K562 (cell line): Measurements from ENCODE around the gene GATAD2B.

Experiments used
- ARID2 ChIP-seq: fragments of 450-650 bp; IDR thresholded peaks from 2 replicates; pipeline ENCODE4 v1.6.1; 2017; ENCODE audit warnings: antibody characterized with exemption, mild to moderate bottlenecking
- CCAR2 ChIP-seq: fragments of 200-400 bp; formaldehyde crosslinking; IDR thresholded peaks from 2 replicates; pipeline ENCODE4 v1.6.1; 2017; ENCODE audit warnings: mild to moderate bottlenecking, low read depth, low read length
- CREB3L1 ChIP-seq: fragments of 450-650 bp; IDR thresholded peaks from 2 replicates; pipeline ENCODE4 v1.6.1; 2014; ENCODE audit warnings: low read depth, mild to moderate bottlenecking, moderate library complexity, borderline replicate concordance
- CTCF ChIP-seq, 3 experiments: IDR thresholded peaks in 2 of 3; conservative IDR thresholded peaks in 1 of 3; 2 replicates each; pipeline ENCODE4 v1.5.1; 2011 to 2012; ENCODE audit warnings: low read length in 3 of 3, mild to moderate bottlenecking in 3 of 3, control low read depth in 2 of 3, improper control_type of control experiment in 1 of 3, inconsistent platforms in 1 of 3, low read depth in 1 of 3, mixed read lengths in 1 of 3, moderate library complexity in 1 of 3; ENCODE audit not compliant: insufficient read depth in 2 of 3
- FOS ChIP-seq: IDR thresholded peaks from 3 replicates; pipeline ENCODE4 v1.6.1; 2011; ENCODE audit not compliant: insufficient read length; ENCODE audit errors: extremely low read depth
- MIER1 ChIP-seq: fragments of 450-650 bp; IDR thresholded peaks from 2 replicates; pipeline ENCODE4 v1.6.1; 2016; ENCODE audit warnings: antibody characterized with exemption, mild to moderate bottlenecking, low read depth
- POLR2AphosphoS5 ChIP-seq: IDR thresholded peaks from 2 replicates; pipeline ENCODE4 v1.6.1; 2011; ENCODE audit warnings: mild to moderate bottlenecking, low read depth, low read length, moderate library complexity; ENCODE audit not compliant: control insufficient read depth, insufficient read depth
- RAD21 ChIP-seq, 2 experiments: fragments of 250-450 bp in 1 of 2; fragments of 450-650 bp in 1 of 2; sonication (Bioruptor Pico) in 1 of 2; formaldehyde crosslinking in 1 of 2; IDR thresholded peaks in 1 of 2; conservative IDR thresholded peaks in 1 of 2; 2 replicates each; pipeline versions ENCODE4 v1.4.0 to v1.8.0; 2020 to 2022; ENCODE audit warnings: mild to moderate bottlenecking in 2 of 2, moderate library complexity in 1 of 2
- SAFB2 ChIP-seq: fragments of 200-400 bp; formaldehyde crosslinking; IDR thresholded peaks from 2 replicates; pipeline ENCODE4 v1.6.1; 2018; ENCODE audit warnings: borderline replicate concordance, low read length, low read depth, moderate library complexity; ENCODE audit not compliant: severe bottlenecking
- SETDB1 ChIP-seq: IDR thresholded peaks from one replicate; pipeline ENCODE4 v1.6.1; 2012; ENCODE audit warnings: low read length, control low read depth, inconsistent platforms
- STAT5B ChIP-seq: fragments of 250-450 bp; sonication (Bioruptor Pico); IDR thresholded peaks from 2 replicates; pipeline ENCODE4 v1.8.0; 2021; ENCODE audit warnings: mild to moderate bottlenecking, inconsistent platforms
- ZBTB43 ChIP-seq: sonication (generic); formaldehyde crosslinking; IDR thresholded peaks from 2 replicates; pipeline ENCODE4 v1.8.0; 2023; ENCODE audit warnings: mild to moderate bottlenecking, missing genetic modification reagents
- ZNF274 ChIP-seq: IDR thresholded peaks from 2 replicates; pipeline ENCODE4 v1.6.1; 2011; ENCODE audit warnings: low read depth, mild to moderate bottlenecking, low read length, moderate library complexity, borderline replicate concordance
- ZNF592 ChIP-seq: fragments of 450-650 bp; IDR thresholded peaks from 2 replicates; pipeline ENCODE4 v1.6.1; 2017; ENCODE audit warnings: antibody characterized with exemption, mild to moderate bottlenecking

GRCh38 chr1:153795330-153795837 is 127.4 kb downstream of the GATAD2B start:
- TF ChIP-seq SETDB1 (no peak), ZBTB43 (no peak), SAFB2 (no peak), STAT5B (no peak), CREB3L1 (no peak), RAD21 (CRISPR knock-in tag; conservative IDR thresholded peaks at IDR 0.05 in 1 of 2, IDR thresholded peaks at IDR 0.05 in 1 of 2) (no peak), POLR2AphosphoS5 (no peak), CTCF (IDR thresholded peaks at IDR 0.05 in 2 of 3, conservative IDR thresholded peaks at IDR 0.05 in 1 of 3; ENCODE audit: insufficient read depth in 2 of 3, low read depth in 1 of 3, low read length in 3 of 3) (no peak), FOS (no peak), MIER1 (no peak), CCAR2 (no peak), ZNF274 (no peak), ZNF592 (no peak), ARID2 (no peak)
